HG03103 (cell line): Measurements from ENCODE around the gene CACNA1E.
"Not testable (repeated sequence)": the region's sequence is repeated elsewhere in the genome, so short reads cannot be mapped to it uniquely, and the experiment has no call there.

Experiments used
- ATAC-seq: cut with Tn5 transposase; IDR thresholded peaks from one replicate; pipeline ENCODE4 v1.9.1; 2021; ENCODE audit warnings: low read depth; ENCODE audit not compliant: unreplicated experiment

The CACNA1E gene

DNA sequence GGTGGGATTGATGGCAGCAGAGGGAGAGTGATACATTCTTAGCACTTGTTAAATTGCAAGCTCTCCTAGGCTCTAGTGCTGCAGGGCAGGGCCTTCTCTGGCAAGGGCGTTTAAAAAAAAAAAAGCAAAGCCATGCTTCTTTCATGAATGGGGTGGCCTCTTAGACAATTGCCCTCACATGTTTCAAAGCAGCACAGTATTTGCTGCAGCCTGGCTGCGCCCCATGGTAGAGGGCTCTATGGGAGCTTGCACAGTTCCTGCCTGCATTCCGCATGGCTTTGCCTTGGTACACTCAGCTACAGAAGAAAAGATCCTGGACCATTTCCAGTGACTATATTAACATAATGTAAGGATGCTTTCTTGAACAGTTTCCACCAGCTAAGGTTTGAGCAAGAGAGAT lies 311.0 kb downstream of the CACNA1E start:
- no peak for ATAC-seq

- no peak for ATAC-seq
These were observed 315.0 kb downstream of the CACNA1E start for GRCh38 chr1:181798191-181798926.

GRCh38 chr1:181801617-181802016 lies 318.3 kb downstream of the CACNA1E start:
- ATAC-seq, result no peak

DNA sequence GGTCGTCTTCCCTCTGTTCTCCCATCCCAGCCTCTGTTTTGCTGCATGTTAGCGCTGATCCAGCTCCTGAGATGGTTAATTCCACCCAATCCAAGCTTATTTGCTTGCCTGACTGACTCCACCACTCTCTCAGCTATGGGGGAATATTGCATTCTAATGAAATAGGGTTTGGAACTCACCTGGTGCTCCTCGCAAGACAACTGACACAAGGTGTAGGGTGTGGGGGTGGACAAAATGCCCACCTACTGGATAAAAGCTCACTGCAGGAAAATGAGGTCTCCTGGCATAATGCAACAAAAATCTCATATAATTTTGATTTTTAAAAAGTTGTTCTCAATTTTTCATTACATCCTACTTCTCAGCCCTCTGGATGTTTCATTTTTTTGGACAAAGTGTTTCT lies 319.1 kb downstream of the CACNA1E start:
- no peak for ATAC-seq

- no peak for ATAC-seq
These were observed 320.1 kb downstream of the CACNA1E start for GRCh38 chr1:181803421-181803820.

GRCh38 chr1:181804989-181805388 lies 321.7 kb downstream of the CACNA1E start:
- ATAC-seq, result no peak

DNA sequence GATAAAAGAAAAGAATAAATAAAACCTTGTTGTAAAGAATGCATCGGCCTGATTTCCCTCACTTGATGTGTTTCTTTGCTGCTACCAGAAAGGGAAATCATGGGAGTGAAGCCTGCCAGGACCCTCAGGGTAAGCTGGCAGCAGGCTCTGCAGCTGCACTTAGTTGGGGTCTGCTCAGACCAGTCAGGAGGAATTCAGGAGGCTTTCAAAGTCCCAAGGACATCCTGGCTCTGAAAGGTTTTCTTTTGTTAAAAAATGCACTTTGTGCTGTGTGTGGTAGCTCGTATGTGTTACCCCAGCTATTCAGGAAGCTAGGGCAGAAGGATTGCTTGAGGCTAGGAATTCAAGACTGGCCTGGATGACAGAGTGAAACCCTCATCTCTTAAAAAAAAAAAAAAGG lies 323.4 kb downstream of the CACNA1E start:
- ATAC-seq, result no peak

DNA sequence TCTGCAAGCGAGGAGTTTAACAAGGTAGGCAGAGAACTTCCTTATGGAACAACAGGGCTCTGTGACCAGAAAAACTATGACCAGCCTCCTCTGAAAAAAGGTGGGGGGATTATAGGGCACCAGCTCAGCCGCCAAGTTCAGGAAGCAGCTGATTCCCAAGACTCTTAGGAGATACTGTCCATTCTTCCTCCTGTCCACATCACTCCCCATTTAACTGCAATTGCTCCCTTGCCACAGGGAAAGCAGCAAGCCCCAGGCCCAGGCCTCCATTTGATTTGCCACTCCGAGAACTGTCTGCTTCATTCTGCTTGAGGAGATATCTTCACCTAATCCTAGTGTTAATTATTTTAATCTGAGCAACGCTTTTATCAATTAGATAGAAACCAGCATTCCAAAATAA lies 323.9 kb downstream of the CACNA1E start:
- no peak for ATAC-seq

DNA sequence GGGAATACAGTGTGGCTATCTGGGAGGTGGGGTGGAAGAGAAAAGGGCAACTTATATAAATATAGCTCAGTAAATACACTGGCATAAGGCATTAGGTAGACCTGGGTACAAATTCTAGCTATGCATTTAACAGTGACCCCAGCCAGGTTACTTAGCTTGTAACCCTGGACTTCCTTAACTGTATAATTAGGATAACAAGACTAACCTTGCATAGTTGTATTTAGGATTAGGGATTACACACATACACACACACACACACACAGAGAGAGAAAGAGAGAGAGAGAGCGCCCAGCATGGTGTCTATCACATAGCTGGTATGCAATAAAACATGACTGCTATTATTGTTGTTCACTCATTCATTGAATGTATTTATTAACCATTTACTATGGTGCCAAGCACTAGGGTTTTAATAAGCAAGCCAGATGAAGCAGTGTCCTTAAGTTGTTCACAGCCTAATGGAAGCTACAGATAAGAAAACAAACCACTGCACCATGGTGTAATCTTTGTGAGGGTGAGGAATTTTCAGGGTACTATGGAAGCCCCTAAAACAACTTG lies 326.8 kb downstream of the CACNA1E start:
- no peak for ATAC-seq

DNA sequence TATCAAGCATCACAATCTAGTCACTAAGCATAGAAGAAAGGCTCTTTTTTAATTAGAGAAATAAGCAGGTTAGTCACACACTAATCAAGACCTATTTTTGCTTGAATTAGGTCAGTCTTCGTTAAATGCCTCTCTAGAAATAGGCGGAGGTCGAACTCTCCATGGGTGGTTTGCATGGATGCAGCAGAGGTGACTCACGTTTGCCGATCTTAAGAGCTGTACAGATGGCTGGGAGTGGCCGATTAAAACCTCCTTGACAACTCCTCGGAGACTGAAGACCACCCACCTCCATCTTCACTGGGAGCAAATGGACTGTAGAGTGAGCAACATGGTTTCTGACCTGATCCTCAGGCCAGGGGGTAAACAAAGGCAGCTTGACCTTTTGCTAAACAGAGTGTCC lies 328.9 kb downstream of the CACNA1E start:
- no peak for ATAC-seq

DNA sequence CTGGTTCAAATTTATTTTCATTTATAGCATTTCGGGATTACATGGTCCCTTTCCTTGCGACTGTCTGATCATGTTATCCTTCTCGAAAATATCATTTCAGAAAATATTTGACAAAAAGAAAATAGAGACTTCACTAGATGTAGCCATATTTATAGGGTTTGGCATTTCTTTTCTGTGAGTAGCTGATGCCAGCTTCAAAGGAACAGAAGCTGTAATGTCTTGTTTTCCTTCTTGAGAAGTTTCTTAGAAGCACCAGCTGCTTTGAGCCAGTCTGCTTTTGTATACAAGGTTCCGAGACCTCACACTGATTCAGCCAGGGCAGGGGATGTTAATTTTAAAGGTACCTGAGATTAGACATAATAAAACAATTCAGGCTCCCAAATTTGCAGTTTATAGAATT lies 329.9 kb downstream of the CACNA1E start:
- no peak for ATAC-seq

GRCh38 chr1:181816608-181817007 lies 333.3 kb downstream of the CACNA1E start:
- ATAC-seq, result no peak

DNA sequence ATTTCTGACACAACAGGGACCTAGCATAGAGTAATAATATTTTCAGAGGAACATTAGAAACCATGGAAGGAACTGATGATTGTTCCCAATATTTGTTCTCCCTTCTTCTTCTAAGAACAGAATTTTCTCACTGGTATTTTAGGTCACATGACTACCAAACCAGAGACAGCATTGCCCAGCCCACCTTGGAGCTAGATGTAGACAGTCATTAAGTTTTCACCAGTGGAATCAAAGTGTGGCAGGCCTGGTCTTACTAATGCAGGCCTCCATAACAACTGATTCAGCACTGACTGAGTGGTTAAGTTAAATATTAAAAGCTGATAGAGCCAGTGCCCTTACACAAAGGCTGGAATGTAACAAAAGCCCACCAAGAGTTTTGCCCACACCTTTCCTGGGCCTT lies 333.8 kb downstream of the CACNA1E start:
- ATAC-seq, result no peak

- ATAC-seq, result no peak
These were observed 335.1 kb downstream of the CACNA1E start for GRCh38 chr1:181818459-181818858.

DNA sequence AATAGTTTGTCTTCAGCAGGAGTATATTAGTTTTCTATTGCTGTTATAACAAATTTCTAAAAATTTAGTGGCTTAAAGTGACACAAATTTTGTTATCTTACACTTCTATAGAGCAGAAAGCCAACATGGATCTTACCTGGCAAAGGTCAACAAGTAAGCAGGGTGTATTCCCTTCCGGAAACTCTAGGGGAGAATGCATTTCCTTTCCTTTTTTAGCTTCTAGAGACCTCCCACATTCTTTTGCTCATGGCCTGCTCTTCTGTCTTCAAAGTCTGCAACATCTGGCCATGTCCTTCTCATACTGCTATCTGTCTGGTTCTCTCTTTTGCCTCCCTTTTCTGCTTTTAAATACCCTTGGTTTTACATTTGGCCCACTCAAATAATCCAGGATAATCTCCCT lies 335.6 kb downstream of the CACNA1E start:
- no peak for ATAC-seq

DNA sequence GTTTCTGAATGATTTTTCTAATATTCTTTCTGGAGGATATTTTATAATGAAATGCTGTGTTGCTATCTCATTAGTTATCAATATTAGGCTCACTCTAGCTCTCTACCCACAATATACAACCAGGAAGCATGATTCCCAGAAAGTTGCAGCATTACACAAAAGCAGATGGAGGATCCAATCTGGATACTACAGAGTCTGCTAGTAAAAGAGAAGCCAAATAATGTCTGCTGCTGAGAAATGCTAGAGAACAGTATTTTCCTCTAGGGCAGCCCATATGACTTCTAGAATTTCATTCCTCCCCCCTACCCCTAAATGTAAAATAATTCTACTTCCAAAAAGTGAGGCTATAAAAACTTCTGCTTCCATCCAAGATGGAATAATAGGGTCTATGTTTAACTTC lies 338.4 kb downstream of the CACNA1E start:
- no peak for ATAC-seq

DNA sequence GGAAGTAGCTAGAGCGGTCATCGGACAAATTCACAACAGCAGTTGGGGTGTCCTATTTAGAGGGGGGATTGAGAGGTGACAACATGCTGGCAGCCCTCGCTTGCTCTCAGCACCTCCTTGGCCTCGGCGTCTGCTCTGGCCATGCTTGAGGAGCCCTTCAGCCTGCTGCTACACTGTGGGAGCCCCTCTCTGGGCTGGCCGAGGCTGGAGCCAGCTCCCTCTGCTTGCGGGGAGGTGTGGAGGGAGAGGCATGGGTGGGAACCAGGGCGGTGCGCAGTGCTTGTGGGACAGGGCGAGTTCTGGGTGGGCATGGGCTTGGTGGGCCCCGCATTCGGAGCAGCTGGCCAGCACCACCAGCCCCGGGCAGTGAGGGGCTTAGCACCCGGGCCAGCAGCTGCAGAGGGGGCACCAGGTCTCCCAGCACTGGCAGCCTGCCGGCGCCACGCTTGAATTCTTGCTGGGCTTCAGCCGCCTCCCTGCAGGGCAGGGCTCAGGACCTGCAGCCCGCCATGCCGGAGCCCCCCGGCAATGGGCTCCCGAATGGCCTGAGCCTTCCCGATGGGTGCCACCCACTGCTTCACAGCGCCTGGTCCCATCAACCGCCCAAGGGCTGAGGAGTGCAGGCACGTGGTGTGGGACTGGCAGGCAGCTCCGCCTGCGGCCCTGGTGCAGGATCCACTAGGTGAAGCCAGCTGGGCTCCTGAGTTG lies 349.0 kb downstream of the CACNA1E start:
- ATAC-seq, result not testable (repeated sequence)

GRCh38 chr1:181846001-181846645 lies 362.8 kb downstream of the CACNA1E start:
- no peak for ATAC-seq

GRCh38 chr1:181846681-181847080 lies 363.4 kb downstream of the CACNA1E start:
- no peak for ATAC-seq

DNA sequence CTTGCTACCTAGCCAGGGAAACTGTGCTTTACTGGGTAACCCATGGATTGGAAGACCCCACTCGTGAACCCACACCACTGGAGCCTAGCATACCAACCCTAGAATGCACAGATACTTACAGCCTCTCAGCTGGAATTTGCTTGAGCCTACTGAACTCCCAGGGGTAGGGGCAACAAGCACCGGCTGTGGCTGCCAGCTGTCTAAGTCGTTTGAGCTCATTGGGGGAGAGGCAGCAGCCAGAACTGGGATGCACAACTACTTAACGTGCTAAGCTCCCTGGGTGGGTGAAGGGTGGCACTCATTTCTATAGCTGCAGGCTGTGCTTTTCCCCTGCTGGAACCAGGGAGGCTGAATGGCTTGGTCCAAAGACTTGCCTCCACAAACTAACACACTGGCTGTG lies 365.8 kb downstream of the CACNA1E start:
- ATAC-seq, result no peak

GRCh38 chr1:181854212-181854611 lies 370.9 kb downstream of the CACNA1E start:
- not testable (repeated sequence) for ATAC-seq
